Posterior cingulate gyrus (tissue), 11 donors: Measurements from ENCODE around the gene KLK7.
"Not testable (repeated sequence)": the region's sequence is repeated elsewhere in the genome, so short reads cannot be mapped to it uniquely, and the experiment has no call there.

Experiments used
- DNase-seq, 10 donors: peaks; one replicate each; pipeline versions ENCODE4 v3.0.0 to v3.0.0-alpha.2; 2020 to 2021; ENCODE audit warnings: mixed read lengths in 3 of 10
- intact Hi-C: fragments of 100-400 bp; cut with DNase I; formaldehyde crosslinking; loops from one replicate; pipeline ENCODE4 v1.15.1; 2023

The KLK7 gene

DNA sequence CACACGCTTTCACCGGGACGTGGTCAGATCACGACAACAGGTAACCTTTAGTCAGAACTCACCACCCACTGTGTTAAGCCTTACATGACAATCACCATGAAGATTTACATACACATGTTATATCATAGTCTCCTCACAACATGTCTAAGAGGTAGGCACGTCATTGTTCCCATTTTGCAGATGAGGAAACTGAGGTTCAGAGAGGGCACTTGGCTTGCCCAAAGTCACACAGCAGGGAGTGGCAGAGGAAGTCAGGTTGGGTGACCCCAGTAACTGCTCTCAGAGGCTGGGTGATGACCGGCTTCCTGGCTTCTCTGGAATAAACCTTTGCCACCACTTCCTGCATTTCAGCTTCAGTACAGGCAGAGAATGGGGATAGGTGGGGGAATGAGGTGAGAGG is 30.5 kb upstream of the KLK7 start:
- intact Hi-C loops = no loop called here
- peak in 2 of 10 donors; percentile 4 to 7 for DNase-seq

- peak in 1 of 10 donors; percentile 14 for DNase-seq
- intact Hi-C loops = no loop called here
These were observed 29.0 kb upstream of the KLK7 start for GRCh38 chr19:51012661-51013190.

GRCh38 chr19:51010066-51010795 is 26.5 kb upstream of the KLK7 start:
- intact Hi-C loops = no loop called here
- peak in 2 of 10 donors; percentile 11 to 30 for DNase-seq

DNA sequence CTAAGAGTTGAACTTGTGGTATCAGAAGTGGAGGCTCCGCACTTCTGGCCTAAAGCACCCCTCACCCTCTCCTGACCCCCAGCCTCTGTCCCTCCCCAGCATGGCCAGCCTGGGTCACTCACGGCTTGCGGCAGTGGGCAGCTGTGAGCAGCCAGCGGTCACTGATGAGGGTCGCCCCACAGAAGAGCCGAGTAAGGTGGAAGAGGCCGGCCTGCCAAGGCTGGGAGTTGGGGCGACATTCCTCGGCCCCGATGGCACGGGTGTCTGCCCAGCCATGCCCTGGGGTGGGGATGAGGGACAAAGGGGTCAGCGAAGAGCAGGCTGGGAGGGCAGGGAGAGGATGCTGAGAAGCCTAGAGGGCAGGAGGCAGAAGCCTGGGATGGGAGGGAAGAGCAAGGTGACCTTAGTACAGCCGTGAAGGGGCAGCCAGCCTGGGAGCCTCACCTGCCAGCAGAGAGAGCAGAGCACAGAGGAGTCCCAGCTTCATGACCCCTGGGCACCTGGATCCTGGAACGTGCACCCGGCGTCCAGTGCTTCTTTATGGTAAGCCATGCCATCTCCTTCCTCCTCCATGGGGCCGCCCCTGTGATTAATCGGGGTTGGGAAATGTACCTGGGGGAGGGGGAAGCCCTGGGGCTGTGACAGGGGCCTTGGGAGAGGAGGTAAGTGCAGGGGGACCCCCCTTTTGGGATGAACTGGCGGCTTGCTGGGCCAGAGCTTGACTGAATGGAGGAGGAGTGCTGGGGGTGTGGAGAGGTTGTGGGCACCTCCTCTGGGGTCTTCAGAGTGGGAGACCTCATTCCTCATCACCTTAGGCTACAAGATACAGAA is 25.6 kb upstream of the KLK7 start:
- intact Hi-C loops = no loop called here
- DNase-seq = peak in 1 of 10 donors; percentile 40

DNA sequence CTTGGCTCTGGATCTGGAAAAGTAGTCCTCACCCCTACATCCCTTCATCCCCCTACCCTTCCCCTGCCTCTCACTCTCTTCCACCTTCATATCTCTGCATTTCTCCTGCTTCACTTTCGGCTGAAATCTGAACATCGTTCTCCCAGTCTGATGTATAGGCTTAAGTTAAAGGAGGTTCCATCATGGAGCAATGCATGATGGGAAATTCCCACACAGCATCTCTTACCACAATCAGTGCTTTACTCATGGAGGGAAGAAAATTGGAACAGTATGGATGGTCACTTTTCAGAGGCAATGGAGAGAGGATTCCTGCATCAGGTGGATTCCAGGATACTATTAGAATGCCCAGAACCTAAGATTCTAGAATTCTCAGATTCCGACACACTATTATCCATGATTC is 23.8 kb upstream of the KLK7 start:
- intact Hi-C loops = no loop called here
- DNase-seq = no peak

- intact Hi-C loops = no loop called here
- DNase-seq = peak in 1 of 10 donors; percentile 33
These were observed 22.7 kb upstream of the KLK7 start for GRCh38 chr19:51006406-51006805.

DNA sequence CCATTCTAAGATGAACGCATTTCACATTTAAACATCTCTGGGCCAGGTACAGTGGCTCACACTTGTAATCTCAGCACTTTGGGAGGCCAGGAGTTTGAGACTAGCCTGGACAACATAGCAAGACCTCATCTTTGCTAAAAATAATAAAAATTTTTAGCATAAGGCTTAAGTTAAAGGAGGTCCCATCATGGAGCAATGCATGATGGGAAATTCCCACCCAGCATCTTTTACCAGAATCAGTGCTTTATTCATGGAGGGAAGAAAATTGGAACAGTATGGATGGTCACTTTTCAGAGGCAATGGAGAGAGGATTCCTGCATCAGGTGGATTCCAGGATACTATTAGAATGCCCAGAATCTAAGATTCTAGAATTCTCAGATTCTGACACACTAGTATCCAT is 21.5 kb upstream of the KLK7 start:
- no peak for DNase-seq
- intact Hi-C loops = no loop called here

GRCh38 chr19:51003316-51003715 is 19.6 kb upstream of the KLK7 start:
- no peak for DNase-seq

GRCh38 chr19:51002542-51003311 is 19.0 kb upstream of the KLK7 start:
- peak in 1 of 10 donors; percentile 65 for DNase-seq
- intact Hi-C loops = no loop called here

More at GRCh38 chr19:51003316-51003715, 19.6 kb upstream of the KLK7 start:
- intact Hi-C loops = no loop called here

DNA sequence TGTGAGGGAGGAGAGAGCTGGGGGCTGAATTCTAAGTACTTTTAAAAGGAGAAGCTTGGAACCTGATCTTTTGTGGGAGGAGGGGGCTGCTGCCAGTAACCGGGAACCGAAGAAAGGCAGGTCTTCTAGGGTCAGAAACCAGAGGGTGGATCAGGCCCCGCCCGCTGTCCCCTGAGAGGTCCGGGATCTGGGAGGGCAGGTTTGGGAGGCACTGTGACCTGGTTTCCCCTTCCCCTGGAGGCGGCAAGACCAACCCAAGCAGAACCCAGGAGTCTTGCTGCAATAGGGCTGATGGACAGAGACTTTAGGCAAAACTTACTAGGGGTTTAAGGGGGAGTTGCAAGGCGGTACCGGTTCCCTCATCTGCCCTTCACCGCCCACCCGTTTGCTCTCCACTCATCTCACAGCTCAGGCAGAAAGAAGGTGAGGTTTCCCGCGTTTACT is 18.4 kb upstream of the KLK7 start:
- intact Hi-C loops = no loop called here
- DNase-seq = no peak

DNA sequence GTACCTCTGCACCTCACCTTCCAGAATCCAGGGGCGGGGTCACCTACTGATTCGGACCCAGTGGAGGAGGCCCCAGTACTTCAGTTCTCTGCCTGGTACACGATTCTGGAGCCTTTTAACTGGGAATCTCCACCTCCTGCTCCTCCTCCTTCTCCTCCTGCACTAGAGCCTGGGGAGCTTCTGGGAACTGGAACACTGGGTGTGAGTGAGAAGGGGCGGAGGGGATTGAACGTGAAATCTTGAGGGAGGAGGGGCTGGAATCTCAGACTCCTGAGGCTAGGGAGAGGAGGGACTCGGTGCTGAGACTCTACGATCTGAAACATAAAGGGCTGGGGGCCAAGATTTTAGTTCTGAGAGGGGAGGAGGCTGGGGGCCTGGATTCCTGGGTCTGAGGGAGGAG is 17.8 kb upstream of the KLK7 start, which contains the start of gene KLK8:
TSS of gene KLK8 (minus strand) at position 90 of the 400 bp plus-strand sequence. CDS start 437 bp downstream, outside the sequence.
- DNase-seq = no peak
- intact Hi-C loops = no loop called here

GRCh38 chr19:51000981-51001380 is 17.3 kb upstream of the KLK7 start:
- peak in 1 of 10 donors; percentile 37 for DNase-seq
- intact Hi-C loops = no loop called here

DNA sequence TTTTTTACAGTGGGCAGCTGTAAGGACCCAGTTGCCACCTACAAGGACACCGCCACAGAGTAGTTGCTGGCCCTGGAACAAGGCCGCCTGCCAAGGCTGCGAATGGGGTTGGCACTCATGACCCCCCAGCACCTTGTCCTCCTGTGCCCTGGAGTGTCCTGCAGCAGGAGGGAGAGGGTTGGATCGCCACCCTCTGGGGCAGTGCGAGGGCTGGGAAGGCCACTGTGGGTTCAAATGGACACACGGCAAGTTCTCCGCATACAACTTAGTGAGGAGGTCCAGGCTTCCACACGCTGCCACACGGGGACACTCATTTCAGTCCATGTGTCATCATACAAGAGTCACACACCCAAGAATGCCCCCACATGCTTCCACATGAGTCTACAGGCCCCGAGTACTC is 16.7 kb upstream of the KLK7 start:
- DNase-seq = peak in 1 of 10 donors; percentile 51
- intact Hi-C loops = no loop called here

GRCh38 chr19:50998686-50999085 is 15.0 kb upstream of the KLK7 start:
- intact Hi-C loops = no loop called here
- DNase-seq = no peak

- intact Hi-C loops = no loop called here
- no peak for DNase-seq
These were observed 14.3 kb upstream of the KLK7 start for GRCh38 chr19:50998061-50998460.

- no peak for DNase-seq
- intact Hi-C loops = no loop called here
These were observed 10.4 kb upstream of the KLK7 start for GRCh38 chr19:50994129-50994528.

DNA sequence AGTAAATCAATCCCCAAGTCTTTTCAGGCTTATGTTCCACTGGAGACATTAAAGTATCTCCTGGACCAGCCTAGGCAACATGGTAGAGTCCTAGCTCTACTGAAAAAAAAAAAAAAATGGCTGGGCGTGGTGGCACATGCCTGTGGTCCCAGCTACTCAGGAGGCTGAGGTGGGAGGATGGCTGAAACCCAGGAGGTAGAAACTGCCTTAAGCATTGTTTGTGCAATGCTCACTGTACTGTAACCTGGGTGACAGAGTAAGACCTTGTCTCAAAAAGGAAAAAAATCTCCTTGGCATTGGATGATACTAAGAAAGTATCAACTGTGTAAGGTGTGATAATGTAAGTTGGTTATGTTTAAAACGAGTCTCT is 8.9 kb upstream of the KLK7 start:
- no peak for DNase-seq
- intact Hi-C loops = no loop called here

- DNase-seq = peak in 1 of 10 donors; percentile 72
- intact Hi-C loops = not testable (repeated sequence)
These were observed 699 bp upstream of the KLK7 start for GRCh38 chr19:50984416-50984815.

GRCh38 chr19:50982186-50982585 is 1.5 kb downstream of the KLK7 start:
- DNase-seq = peak in 1 of 10 donors; percentile 31
- intact Hi-C loops = no loop called here

DNA sequence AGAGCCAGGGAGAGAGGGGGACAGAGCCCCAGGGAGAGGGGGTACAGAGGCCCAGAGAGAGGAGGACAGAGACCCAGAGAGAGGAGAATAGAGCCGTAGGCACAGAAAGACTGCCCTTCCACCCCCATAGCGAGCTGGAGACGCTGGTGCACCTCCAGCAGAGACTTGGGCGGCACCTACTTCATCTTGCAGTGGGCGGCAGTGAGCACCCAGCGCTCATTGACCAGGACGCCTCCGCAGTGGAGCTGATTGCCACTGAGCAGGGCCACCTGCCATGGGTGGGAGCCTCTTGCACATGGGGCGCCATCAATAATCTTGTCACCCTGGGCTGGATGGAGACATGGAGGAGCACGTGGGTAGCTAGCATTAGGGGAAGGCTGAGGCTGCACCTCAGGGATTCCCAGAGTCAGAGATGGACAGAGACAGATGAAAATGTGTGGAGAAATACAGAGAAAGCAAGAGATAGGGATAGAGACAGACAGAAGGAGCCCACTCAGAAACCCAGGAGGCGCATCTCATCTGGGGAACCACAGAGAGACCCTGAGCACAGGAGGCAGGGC is 2.0 kb downstream of the KLK7 start:
- DNase-seq = no peak
- intact Hi-C loops = no loop called here
